ENCODE results near the gene BTNL3. TPM values are rescaled to one million over a fixed set of nuclear protein-coding genes. Genes with fewer than 3 reads are reported as not detected.
"Not testable (repeated sequence)": the region's sequence is repeated elsewhere in the genome, so short reads cannot be mapped to it uniquely, and the experiment has no call there.

BTNL3 gene
- polyA plus RNA-seq, 10 donors: 0.09 TPM; not detected in 9

DNA sequence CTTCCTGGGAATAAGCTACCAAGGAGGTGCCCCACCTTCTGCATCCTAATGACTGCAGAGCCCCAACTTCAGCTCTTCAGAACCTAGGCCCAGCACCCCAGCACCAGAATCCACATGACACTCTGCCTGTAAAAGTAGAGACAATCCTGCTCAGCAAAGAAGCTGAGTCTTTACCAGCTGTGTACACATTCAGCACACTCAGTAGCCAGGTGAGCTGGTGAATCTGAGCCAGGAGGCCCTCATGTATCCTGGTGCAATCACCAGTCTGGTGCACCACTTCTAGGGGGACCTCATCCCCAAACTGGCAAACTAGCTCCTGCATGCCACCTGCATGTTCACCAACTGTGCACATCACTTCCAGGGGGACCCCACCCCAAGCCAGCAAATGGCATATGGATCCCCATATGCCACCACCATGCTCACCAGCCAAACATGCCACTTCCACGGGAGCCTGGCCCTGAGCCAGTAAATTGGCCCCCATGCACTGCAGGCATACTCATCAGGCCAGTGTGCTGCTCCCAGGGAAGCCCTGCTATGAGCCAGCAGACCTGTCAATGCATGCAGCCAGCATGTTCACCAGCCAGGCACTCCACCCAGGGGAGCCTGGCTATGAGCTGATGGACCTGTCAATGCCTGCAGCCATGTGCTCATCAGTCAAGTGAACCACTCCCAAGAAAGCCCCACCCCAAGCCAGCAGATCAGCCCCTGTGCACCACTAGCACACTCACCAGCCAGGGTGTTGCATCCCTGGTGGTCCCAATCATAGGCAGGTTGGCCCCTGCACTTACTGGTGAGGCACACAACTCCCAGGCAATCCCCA, 35.8 kb downstream of the BTNL3 start:
- no peak for DNase-seq

DNA sequence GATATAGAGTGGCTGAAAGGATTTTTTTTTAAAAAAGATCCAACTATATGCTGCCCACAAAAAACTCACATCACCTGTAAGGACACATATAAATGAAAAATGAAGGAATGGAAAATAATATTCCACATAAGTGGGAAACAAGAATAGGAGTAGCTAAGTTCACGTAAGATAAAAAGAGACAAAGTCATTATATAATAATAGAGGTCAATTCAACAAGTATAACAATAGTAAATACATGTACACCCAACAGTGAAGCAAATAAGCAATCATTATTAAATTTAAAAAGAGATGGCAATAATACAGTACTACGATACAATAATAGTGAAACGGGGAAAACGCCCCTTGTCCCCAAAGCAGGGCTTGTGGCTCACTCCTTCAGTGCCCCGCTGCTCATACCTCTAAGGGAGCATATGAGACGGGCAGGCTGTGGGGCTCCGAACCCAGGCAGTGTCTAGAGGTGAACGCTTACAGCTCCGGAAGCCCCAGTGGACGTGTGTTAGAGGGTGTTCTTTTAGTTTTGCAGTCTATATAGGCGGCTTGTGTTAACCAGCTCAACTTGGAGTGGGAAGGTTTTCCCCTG, 38.9 kb downstream of the BTNL3 start:
- DNase-seq: no peak

DNA sequence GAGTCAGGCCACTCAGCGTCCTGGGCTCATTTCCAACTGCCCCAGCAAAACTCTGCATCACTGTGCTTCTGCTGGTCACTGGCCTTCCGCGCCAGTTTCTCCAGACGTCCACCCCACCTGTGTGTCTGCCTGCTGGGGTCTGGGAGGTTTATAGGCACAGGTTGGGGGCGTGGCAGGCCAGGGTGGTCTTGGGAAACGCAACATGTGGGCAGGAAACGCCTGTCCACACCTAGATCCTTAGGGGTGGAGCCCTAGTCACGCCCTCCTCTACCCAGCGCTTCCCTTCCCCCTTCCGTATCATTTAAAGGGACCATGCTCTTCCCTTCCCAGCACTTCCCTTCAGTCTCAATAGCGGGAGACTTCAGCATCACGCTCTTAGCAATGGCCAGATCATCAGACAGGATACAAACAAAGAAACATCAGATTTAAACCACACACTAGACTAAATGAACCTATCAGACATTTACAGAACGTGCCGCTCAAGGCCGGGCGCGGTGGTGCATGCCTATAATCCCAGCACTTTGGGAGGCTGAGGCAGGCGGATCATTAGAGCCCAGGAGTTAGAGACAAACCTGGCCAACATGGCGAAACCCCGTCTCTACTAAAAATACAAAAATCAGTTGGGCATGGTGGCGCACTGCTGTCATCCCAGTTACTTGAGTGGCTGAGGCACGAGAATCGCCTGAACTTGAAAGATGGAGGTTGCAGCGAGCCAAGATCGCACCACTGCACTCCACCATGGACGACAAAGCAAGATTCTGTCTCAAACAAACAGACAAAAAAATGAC, 39.6 kb downstream of the BTNL3 start:
- no peak for DNase-seq

DNA sequence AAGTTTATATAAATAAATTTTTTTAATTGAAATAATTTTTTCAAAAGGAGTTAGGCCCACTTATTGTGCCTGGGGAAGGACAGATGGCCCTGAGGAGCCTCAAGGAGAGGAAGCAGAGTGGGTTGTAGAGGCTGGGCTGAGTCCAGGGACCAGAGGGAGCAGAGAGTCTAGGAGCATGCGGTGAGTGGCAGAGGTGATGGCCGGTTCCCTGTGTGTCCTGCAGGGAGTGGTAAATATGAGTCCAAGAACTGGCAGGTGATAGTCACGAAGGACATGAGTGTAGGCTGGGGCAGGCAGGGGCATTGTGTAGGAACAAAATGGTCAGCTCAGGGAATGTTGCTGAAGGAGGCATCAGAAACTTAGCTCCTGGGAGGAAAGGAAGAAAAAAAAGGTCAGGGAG, 43.1 kb downstream of the BTNL3 start:
- no peak for DNase-seq

DNA sequence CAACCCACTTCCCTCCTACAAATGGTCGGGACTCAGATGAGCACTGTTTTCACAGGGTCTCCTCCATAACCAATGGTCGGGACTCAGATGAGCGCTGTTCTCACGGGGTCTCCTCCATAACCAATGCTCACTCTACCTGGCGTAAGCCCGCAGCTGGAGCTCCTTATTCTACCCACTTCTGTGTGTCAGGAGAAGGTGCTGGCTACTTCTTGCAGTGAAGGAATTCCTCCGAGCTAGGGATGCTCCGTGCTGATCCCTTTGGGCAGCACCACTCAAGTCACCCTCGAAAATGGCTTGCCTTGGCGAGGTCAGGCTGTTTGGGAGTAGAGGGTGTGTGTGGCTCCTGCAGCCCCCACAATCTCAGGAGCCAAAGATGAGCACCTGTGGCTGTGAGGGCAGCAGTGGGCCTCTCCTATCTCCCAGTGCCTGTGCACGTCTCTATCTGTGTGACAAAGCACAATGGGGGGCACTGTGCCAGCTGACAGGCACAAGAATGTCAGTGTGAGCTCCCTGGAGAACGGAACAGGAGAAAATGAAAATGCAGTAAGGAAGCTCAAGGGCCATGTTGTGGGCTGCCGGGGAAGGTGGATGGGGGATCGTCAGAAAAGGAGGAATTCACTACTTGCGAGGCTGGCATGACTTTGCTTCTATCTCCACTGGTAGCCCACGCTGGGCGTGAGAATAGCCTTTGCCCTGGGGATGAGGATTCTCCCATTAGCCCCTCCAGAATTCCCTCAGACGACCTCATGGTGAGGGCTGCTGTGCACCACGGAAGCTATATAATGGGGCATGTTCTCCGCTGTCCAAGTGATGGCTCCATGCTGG, 47.6 kb downstream of the BTNL3 start:
- DNase-seq: no peak

DNA sequence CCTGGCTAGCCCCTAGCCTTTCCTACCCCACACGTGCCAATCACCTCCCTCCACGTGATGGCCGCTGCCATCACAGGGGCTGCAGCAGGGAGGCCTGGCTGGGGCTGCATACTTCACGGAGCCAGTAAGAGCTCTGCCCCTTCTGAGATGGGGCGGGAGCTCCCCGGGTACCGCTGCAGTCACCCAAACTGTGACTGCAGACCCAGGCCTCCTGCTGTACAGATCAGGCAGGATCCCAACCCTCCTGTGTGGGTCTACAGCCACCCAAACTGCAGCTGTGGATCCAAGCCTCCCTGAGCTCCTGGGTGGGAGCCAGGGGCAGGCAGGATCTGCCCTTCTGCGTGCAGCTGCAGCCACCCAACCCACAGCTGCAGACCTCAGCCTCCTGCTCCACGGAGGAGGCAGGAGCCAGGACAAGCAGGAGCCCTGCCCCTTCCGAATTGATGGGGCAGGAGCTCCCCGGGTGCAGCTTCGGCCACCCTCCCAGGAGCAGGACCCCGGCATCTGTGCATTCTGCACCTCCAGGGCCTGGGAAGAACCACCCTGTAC, 48.2 kb downstream of the BTNL3 start:
- no peak for DNase-seq

DNA sequence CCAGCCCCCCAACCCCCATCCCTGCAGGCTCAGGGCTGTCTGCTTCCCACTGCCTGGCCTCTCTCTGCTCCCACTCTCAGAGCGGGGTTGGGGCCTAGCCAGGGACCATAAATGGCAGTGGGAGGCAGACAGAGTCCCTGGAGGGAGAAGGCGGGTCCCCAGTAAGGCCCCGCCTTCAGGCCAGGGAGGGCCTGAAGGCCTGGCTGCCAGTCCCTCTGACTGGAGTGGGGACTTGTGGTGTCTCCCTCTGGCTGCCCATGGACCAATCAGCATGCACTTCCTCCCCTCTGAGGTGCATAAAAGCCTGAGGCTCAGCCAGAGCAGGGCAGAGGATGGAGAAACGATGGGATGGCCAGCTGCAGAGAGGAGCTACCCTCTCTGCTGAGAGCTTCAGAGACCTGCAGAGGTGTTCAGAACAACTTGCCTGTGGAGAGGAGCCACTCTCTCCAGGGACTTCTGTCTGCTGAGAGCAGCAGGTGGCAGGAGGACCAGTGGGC, 48.8 kb downstream of the BTNL3 start:
- DNase-seq: no peak

DNA sequence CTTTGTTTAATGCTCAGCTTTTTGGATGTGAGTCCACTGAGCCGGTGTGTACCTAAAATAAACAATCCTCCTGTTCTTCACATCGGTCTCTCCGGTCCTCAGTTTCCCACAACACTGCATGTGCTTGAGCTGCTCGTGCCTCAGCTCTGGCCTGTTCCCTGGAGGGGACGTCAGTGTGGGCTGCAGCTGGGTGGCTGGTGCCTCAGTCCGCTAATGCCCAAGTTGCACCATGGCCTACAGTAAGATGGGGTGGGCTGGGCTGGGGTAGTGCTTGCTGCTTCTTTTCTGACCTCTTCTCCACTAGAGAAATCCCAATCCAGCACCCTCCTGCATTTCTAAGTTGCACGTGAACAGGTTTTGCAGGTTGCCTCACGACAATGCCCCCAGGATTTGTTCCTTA, 50.8 kb downstream of the BTNL3 start:
- DNase-seq: no peak

DNA sequence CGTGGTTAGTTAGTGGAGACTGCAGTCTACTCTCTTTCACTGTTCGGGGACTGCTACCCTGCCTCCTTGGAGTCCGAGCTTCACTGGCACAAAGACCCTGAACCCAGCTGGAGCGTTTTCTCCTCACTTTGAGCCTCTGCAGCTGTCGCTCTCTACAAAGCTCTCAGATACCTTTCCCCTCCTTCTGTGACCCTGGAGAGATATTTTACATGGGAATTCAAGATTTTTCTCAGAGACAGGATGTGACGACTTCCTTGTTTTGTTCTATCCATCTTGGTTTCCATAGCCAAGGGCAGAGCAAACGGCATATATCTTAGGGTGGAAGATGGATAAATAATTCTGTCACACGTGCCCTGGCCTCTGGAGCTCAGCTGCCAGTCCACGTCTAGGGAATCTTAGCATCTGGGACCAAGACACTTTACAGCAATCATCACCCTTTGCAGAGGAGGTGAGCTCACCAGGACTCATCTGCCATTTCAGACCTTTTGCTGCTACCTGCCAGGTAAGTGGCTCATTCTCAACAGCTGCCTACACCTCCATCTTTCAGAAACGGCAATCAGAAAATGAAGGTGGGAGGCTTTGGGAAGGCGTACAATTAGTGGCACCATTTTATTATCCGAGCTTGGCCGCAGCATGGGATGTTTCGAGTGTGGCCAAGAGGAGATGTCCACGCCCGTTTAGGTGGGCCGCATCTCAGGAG, 51.4 kb downstream of the BTNL3 start, which contains the start of gene BTNL9:
Gene BTNL9, plus strand, starts transcription at position 336 of the 700 bp plus-strand sequence. CDS start 5,224 bp downstream, outside the sequence.
- no peak for DNase-seq

DNA sequence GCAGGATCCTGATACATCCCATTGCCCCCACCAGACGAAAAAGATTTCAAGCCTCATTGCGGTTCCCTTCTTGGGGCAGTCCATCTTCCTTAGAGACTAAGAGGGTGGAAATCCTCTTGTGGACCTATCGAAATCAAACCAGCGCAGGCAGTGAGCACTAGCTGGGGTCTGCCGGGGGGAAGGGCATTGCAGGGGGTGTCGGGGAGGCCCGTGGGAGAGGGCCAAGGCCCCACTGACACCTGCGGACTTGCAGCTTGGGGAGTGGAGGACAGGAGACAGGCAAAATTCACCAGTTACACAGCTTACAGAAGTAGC, 51.9 kb downstream of the BTNL3 start:
- no peak for DNase-seq

DNA sequence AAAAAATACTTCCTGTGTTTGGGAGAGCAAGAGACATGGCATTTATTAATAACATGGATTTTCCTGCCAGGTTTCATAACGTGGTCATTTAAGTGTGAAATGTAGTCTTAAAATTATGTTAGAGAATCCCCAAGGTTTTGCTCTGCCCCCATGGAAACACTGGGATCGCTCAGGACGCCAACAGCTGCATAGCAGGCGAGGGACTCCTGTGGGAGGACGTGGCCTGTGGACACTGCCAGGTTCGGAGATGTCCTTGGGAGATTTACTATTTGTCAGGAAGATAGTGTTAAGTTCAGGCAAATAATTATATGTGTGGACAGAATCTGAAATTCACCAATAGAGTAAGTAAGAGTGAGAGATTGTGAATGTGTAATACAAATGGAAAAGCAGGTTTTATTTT, 52.4 kb downstream of the BTNL3 start:
- DNase-seq: no peak

DNA sequence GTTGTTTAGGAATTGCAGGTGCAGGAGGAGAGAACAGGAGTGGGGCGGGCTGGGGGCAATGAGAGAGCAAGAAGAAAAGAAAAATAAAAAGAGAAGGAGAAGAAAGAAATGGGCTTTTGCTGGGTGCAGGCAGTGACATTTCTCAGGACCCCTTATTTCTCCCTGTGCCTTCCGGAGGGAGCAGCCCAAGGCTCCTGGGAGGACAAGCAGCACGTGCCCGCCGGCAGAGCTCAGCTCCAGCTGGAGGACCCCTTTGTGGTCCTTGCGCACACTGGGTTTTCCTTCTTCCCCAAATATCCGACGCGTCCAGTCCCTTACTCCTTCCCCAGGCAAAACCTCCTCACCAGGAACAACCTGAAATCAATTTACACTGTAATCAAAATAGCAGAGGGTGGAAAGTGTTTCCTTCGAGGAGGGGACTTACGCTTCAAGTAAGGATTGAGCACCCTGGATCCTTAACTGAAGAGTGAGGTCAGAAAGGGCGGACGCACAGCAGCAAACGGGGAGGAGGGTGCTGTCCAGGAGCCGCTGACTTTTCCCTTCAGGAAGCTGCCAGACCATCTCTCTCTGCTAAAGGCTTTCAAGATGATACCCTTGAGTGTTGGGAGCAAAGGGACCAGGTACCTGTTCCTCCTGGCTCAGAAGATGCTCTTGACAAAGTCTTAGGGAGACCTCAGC, 53.5 kb downstream of the BTNL3 start:
- DNase-seq: no peak

DNA sequence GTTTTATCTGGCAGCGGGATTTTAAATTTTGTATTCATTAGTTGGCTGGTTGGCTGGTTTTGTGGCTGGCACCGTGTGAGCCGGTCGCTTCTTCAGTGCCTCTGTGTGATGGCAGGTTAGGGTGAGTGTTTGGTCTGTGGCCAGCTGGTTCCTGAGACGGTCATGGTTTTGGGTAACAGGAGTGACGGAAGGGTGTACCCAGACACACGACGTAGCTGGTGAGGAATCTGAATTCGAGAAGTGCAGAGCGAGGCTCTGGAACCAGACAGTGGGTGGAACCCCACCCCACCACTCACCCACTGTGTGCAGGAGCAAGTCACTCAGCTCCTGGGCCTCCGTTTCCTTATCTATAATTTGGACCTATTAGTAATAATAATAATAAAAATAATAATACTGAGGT, 54.1 kb downstream of the BTNL3 start:
- no peak for DNase-seq

DNA sequence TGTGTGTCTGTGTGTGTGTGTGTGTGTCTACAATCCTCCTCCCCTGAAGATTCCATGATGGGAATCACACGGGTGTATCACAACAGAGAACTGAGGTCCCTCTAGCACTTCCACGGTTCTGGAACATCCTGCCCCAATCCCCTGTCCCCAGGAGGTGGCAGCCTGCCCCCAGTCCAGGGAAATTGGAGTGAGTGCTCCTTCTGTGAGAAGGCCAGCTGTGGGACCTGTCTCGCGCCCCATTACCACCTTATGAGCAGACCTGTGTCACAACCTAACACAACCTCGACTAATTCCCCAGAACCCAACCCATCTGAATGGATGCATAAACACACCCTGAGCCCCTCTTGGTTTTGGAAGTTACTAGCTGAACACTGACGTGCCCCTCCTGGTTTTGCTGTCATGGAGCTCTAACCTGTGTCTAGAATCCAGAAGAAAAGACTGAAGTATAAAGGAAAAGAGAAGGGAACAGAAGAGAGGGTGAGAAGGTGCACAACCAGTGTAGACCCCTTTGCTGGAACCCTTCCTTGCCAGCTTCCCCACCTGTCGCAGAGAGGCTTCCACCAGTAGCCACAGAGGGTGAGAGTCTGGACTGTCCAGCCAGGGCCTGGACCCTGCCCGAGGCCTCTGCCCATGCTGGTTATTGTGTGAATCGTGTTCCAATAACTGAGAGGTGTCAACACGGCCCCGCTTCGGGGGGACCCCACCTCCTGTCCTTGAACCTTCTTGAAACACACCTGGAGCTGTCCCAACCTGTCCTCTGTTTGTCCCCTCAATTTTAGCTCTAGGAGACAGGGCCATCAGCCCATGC, 54.8 kb downstream of the BTNL3 start:
- no peak for DNase-seq

DNA sequence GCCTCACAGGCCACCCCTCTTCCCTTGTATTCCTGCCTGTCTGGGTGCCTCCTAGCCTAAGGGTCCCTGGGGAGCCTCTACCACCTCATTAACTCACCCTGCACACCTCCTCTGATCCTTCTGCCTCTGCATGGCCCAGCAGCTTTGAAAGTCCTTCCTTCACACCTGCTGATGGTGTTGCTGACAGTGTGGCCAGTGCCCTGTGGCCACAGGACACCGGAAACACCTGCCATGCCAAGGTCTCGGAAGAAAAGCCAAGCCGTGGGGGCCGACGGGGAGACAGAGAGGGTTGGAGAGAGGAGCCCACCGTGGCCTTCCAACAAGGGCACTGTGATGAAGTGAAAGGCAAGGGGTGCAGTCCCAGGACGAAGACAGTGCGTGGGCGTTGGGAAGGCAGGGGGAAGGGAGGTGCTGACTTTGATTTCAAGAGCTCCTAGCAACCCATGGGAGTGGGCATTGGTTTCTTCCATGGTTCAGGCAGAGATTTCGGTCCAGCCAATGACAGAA, 55.5 kb downstream of the BTNL3 start:
- no peak for DNase-seq

DNA sequence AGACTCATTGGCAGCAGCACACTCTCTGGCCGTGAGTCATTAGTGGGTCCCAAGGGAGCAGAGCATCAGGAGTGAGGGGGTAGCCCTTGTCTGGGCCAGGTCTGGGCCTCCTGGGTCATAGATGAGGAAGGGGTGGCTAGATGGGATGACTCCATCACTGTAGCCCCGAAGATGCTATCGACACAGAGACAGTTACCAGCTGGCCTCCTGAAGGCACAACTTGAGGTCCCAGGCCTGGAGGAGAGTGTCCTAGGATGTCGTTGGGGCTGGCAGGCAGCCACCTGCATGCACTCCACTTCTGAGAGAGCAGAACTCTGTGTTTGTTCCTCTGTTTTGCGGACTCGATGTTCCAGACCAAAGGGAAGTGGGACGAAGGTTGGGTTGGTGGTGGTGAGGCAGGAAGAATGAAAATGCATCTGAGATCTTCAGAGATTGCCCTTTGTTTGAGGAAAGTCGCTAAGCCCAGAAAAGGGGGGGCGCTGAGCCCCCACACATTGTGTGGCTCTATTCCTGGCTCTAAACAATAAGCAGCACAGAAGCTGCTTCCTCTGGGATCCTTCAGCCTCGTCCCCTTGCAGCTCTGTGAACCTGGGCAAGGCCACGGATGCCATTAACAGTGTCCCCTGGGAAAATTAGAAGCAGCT, 56.1 kb downstream of the BTNL3 start:
- no peak for DNase-seq

DNA sequence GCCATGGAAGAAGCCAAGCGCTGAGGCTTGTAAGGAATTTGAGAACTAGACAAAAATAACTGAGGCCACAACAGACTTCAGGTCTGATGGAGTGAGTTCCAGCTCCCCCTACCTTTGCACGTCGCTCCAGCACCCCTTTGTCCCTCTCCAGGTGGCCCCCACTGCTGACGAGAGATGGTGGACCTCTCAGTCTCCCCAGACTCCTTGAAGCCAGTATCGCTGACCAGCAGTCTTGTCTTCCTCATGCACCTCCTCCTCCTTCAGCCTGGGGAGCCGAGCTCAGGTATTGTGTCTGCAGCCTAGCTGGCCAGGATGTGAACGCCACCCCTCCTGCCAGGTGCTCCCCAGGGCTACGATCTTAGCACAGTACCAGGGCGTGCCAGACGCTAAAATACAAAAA, 56.7 kb downstream of the BTNL3 start:
- no peak for DNase-seq

DNA sequence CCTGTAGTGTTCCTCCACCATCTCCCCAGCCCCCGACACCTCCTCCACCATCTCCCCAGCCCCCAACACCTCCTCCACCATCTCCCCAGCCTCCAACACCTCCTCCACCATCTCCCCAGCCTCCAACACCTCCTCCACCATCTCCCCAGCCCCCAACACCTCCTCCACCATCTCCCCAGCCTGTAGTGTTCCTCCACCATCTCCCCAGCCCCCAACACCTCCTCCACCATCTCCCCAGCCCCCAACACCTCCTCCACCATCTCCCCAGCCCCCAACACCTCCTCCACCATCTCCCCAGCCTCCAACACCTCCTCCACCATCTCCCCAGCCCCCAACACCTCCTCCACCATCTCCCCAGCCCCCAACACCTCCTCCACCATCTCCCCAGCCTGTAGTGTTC, 57.2 kb downstream of the BTNL3 start:
- DNase-seq: not testable (repeated sequence)

DNA sequence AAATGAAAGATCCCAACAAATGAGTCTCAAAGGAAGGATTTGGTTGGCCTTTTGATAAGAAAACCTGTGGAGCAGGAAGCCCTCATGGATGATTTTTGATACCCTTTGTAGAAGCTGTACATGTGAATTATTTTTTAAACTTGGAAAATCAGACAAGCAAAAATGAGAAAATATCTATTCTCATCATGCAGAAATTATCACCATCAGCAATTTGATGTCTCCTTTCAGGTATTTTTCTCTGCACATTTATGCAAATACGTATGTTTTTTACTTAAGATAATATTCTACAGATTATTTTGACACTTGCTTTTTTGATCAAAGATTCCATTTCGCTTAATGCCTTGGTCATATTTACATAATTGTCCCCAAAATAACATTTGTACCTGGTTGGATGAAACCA, 58.6 kb downstream of the BTNL3 start:
- no peak for DNase-seq

Measured in muscle of back (tissue), 11 donors.